ENCODE measurements around the gene SLC10A1. TPM values are rescaled to one million over a fixed set of nuclear protein-coding genes. Genes with fewer than 3 reads are reported as not detected.
A peak's percentile ranks its signal among the peaks of the same experiment; 100 is the strongest.

Gene SLC10A1
- total RNA-seq, 2 experiments from 2014 or later: not detected

DNA sequence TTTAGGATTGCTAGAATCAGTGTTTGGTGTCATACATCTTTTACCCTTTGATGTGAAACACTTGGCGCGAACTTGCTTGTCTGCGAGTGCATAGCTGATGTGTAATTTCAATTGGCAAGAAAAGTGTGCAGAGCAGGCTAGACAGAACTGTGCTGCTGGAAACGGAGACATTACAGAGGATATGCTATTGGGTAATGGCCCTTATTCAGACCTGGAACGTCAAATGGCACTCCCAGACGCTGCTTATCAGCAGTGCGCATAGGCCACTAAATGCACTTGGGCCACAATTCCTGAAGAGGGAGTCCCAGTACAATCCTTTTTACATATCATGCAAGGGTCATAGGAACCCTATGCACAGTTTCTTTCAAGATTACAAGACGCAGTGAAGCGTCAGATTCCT lies 15.7 kb upstream of the SLC10A1 start:
- DNase-seq (ENCODE audit: low spot score): no peak
- Histone ChIP-seq H3K9me2 (ENCODE audit: insufficient read depth, low read length) (no peaks in the 10 kb centered on the region), H3K4me2 (ENCODE audit: low read length) (no peak overlapping the region), H3K4me3 (ENCODE audit: low read depth, low read length, poor library complexity, severe bottlenecking) (no peak overlapping the region), H3K36me3 (ENCODE audit: insufficient read depth, low read length) (no peaks in the 10 kb centered on the region), H4K20me1 (ENCODE audit: insufficient read depth, low read length) (no peaks in the 10 kb centered on the region), H3K9me3 (ENCODE audit: low read length) (no peaks in the 10 kb centered on the region), H3K27ac (ENCODE audit: low read depth, low read length, poor library complexity, severe bottlenecking) (no peak overlapping the region), H3K4me1 (ENCODE audit: insufficient read depth, low read length, poor library complexity, severe bottlenecking) (no peaks in the 10 kb centered on the region), H3K79me2 (ENCODE audit: insufficient read depth, low read depth, low read length) (no peaks in the 10 kb centered on the region), H2AFZ (ENCODE audit: low read length) (no peak overlapping the region)
- intact Hi-C loops (cut with micrococcal nuclease; ENCODE audit: unreplicated experiment): loop anchor here (10.0 kb wide), 1 partner anchor 228 kb away; no protein-coding TSS in a partner anchor
- no TSS peak for BruUV-seq (replicated peaks)
- TF ChIP-seq, protein P1, sequence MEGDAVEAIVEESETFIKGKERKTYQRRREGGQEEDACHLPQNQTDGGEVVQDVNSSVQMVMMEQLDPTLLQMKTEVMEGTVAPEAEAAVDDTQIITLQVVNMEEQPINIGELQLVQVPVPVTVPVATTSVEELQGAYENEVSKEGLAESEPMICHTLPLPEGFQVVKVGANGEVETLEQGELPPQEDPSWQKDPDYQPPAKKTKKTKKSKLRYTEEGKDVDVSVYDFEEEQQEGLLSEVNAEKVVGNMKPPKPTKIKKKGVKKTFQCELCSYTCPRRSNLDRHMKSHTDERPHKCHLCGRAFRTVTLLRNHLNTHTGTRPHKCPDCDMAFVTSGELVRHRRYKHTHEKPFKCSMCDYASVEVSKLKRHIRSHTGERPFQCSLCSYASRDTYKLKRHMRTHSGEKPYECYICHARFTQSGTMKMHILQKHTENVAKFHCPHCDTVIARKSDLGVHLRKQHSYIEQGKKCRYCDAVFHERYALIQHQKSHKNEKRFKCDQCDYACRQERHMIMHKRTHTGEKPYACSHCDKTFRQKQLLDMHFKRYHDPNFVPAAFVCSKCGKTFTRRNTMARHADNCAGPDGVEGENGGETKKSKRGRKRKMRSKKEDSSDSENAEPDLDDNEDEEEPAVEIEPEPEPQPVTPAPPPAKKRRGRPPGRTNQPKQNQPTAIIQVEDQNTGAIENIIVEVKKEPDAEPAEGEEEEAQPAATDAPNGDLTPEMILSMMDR (conservative IDR thresholded peaks at IDR 0.05; ENCODE audit: low read length): 0 out of 2 replicates have a peak, but pooled peaks have one; percentile 23
- TF ChIP-seq EZH2phosphoT487 (IDR thresholded peaks at IDR 0.05; ENCODE audit: borderline replicate concordance, low read depth, low read length): no peak
- ChIA-PET POLR2A (no interaction called here), CTCF (ENCODE audit: unreplicated experiment) (no interaction called here)

DNA sequence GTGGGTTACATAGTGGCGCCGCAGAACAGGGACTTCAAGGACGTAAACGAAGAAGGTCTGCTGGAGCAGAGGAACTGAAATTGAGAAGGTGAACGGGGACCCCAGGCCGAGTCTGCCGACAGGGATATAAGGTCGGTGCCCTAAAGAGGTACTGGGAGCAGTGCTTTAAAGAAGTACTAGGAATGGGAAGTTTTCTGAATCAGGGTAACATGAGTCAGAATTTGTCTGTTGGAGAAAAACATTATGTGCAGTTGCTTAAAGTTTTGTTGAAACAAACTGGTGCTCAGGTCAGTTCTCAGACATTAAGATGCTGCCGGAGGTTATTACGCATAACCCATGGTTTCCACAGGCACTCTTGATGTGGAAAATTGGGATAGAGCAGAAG lies 14.8 kb upstream of the SLC10A1 start:
- no peaks in the 10 kb centered on the region for H3K9me2 ChIP-seq (ENCODE audit: insufficient read depth, low read length)

More for the DNA sequence above, 14.8 kb upstream of the SLC10A1 start:
- POLR2A ChIA-PET: no interaction called here
- intact Hi-C loops (cut with micrococcal nuclease; ENCODE audit: unreplicated experiment): loop anchor here (10.0 kb wide), 1 partner anchor 227 kb away; no protein-coding TSS in a partner anchor
- Histone ChIP-seq H3K4me2 (ENCODE audit: low read length) (no peak overlapping the region), H3K4me1 (ENCODE audit: insufficient read depth, low read length, poor library complexity, severe bottlenecking) (no peaks in the 10 kb centered on the region), H3K79me2 (ENCODE audit: insufficient read depth, low read depth, low read length) (no peaks in the 10 kb centered on the region), H4K20me1 (ENCODE audit: insufficient read depth, low read length) (no peaks in the 10 kb centered on the region), H3K9me3 (ENCODE audit: low read length) (no peaks in the 10 kb centered on the region), H3K27ac (ENCODE audit: low read depth, low read length, poor library complexity, severe bottlenecking) (no peak overlapping the region), H3K4me3 (ENCODE audit: low read depth, low read length, poor library complexity, severe bottlenecking) (no peak overlapping the region), H3K36me3 (ENCODE audit: insufficient read depth, low read length) (no peaks in the 10 kb centered on the region), H2AFZ (ENCODE audit: low read length) (no peak overlapping the region)
- CTCF ChIA-PET (ENCODE audit: unreplicated experiment): no interaction called here
- TF ChIP-seq, protein P1 (conservative IDR thresholded peaks at IDR 0.05; ENCODE audit: low read length): no peak
- no peak for TF ChIP-seq EZH2phosphoT487 (IDR thresholded peaks at IDR 0.05; ENCODE audit: borderline replicate concordance, low read depth, low read length)
- BruUV-seq (replicated peaks): no TSS peak
- DNase-seq (ENCODE audit: low spot score): no peak

All from OCI-LY7 (cell line).